H54 (cell line): ENCODE measurements around the gene SERAC1.

Source experiments
- DNase-seq: peaks from one replicate; pipeline ENCODE4 v3.0.0; 2011; ENCODE audit warnings: low spot score, mixed read lengths; ENCODE audit not compliant: insufficient read length
- FAIRE-seq: peaks from 3 replicates; lab custom pipeline; 2011; peaks lifted over from hg19 to GRCh38; lab: Jason Lieb, UNC
- POLR2A ChIP-seq: IDR thresholded peaks from 2 replicates; pipeline ENCODE4 v1.6.1; 2011; ENCODE audit warnings: low read depth, mild to moderate bottlenecking, low read length

Gene SERAC1

GRCh38 chr6:158071121-158072082 lies 96.7 kb downstream of the SERAC1 start:
- FAIRE-seq: no peak
- no peak for DNase-seq
- no peak for TF ChIP-seq POLR2A

GRCh38 chr6:158070513-158070912 lies 97.5 kb downstream of the SERAC1 start:
- FAIRE-seq (no peak), DNase-seq (no peak)
- TF ChIP-seq POLR2A: no peak

GRCh38 chr6:158069800-158070195 lies 98.3 kb downstream of the SERAC1 start:
- TF ChIP-seq POLR2A: no peak
- DNase-seq (no peak), FAIRE-seq (no peak)

- FAIRE-seq (no peak), DNase-seq (peak; percentile 86)
Measured at GRCh38 chr6:158068893-158069799, 98.9 kb downstream of the SERAC1 start.

GRCh38 chr6:158068156-158068892 lies 99.7 kb downstream of the SERAC1 start:
- no peak for TF ChIP-seq POLR2A
- no peak for FAIRE-seq
- no peak for DNase-seq

More at GRCh38 chr6:158068893-158069799, 98.9 kb downstream of the SERAC1 start:
- no peak for TF ChIP-seq POLR2A

GRCh38 chr6:158067436-158068015 lies 100.5 kb downstream of the SERAC1 start:
- no peak for DNase-seq
- FAIRE-seq: no peak
- no peak for TF ChIP-seq POLR2A

GRCh38 chr6:158066136-158066781 lies 101.8 kb downstream of the SERAC1 start:
- DNase-seq (no peak), FAIRE-seq (no peak)
- TF ChIP-seq POLR2A: no peak

- FAIRE-seq (no peak), DNase-seq (no peak)
- no peak for TF ChIP-seq POLR2A
Measured at GRCh38 chr6:158064725-158065251, 103.3 kb downstream of the SERAC1 start.

- no peak for TF ChIP-seq POLR2A
- DNase-seq (no peak), FAIRE-seq (no peak)
Measured at GRCh38 chr6:158063736-158064135, 104.3 kb downstream of the SERAC1 start.

GRCh38 chr6:158061709-158062461 lies 106.2 kb downstream of the SERAC1 start:
- FAIRE-seq (no peak), DNase-seq (no peak)
- no peak for TF ChIP-seq POLR2A

- DNase-seq (no peak), FAIRE-seq (no peak)
- TF ChIP-seq POLR2A: no peak
Measured at GRCh38 chr6:158061361-158061708, 106.7 kb downstream of the SERAC1 start.

GRCh38 chr6:158060455-158061360 lies 107.4 kb downstream of the SERAC1 start:
- peak; percentile 39; the same call in 1 of the 2 replicates for TF ChIP-seq POLR2A
- DNase-seq (peak; percentile 59), FAIRE-seq (peak; percentile 74)
